NCI-H1105 (cell line): ENCODE results near the gene NAALADL2.
"Not testable (repeated sequence)": the region's sequence is repeated elsewhere in the genome, so short reads cannot be mapped to it uniquely, and the experiment has no call there.

Source experiments
- DNase-seq: peaks from one replicate; lab custom pipeline; 2025; lab: John Stamatoyannopoulos, UW

The NAALADL2 gene

GRCh38 chr3:175421902-175422301 is 562.8 kb downstream of the NAALADL2 start:
- DNase-seq = no peak

GRCh38 chr3:175422744-175423143 is 563.6 kb downstream of the NAALADL2 start:
- DNase-seq = no peak

- DNase-seq = not testable (repeated sequence)
These were observed 564.7 kb downstream of the NAALADL2 start for GRCh38 chr3:175423848-175424247.

GRCh38 chr3:175426805-175427204 is 567.7 kb downstream of the NAALADL2 start:
- no peak for DNase-seq

- DNase-seq = no peak
These were observed 569.3 kb downstream of the NAALADL2 start for GRCh38 chr3:175428466-175428865.

- no peak for DNase-seq
These were observed 572.0 kb downstream of the NAALADL2 start for GRCh38 chr3:175430983-175431773.

- DNase-seq = peak; percentile 62
These were observed 573.4 kb downstream of the NAALADL2 start for GRCh38 chr3:175432376-175433025.

GRCh38 chr3:175433026-175433674 is 574.0 kb downstream of the NAALADL2 start:
- DNase-seq = no peak

- peak; percentile 26 for DNase-seq
These were observed 575.4 kb downstream of the NAALADL2 start for GRCh38 chr3:175434561-175434960.

- no peak for DNase-seq
These were observed 584.5 kb downstream of the NAALADL2 start for GRCh38 chr3:175443682-175444081.

GRCh38 chr3:175445741-175446140 is 586.6 kb downstream of the NAALADL2 start:
- no peak for DNase-seq

- no peak for DNase-seq
These were observed 588.4 kb downstream of the NAALADL2 start for GRCh38 chr3:175447521-175447920.

- DNase-seq = no peak
These were observed 594.2 kb downstream of the NAALADL2 start for GRCh38 chr3:175453361-175453760.

- DNase-seq = no peak
These were observed 597.3 kb downstream of the NAALADL2 start for GRCh38 chr3:175456466-175456865.

- DNase-seq = no peak
These were observed 598.2 kb downstream of the NAALADL2 start for GRCh38 chr3:175457301-175457700.

- DNase-seq = not testable (repeated sequence)
These were observed 601.8 kb downstream of the NAALADL2 start for GRCh38 chr3:175460849-175461399.

- no peak for DNase-seq
These were observed 605.2 kb downstream of the NAALADL2 start for GRCh38 chr3:175464362-175464761.

GRCh38 chr3:175469124-175469523 is 610.0 kb downstream of the NAALADL2 start:
- DNase-seq = no peak

GRCh38 chr3:175475765-175476164 is 616.6 kb downstream of the NAALADL2 start:
- DNase-seq = no peak

- no peak for DNase-seq
These were observed 617.4 kb downstream of the NAALADL2 start for GRCh38 chr3:175476489-175476888.

GRCh38 chr3:175477651-175478224 is 618.6 kb downstream of the NAALADL2 start:
- no peak for DNase-seq

GRCh38 chr3:175478301-175478700 is 619.2 kb downstream of the NAALADL2 start:
- DNase-seq = no peak
